ENCODE results near the gene STAT3.
A peak's percentile ranks its signal among the peaks of the same experiment; 100 is the strongest.
"Not testable (repeated sequence)": the region's sequence is repeated elsewhere in the genome, so short reads cannot be mapped to it uniquely, and the experiment has no call there.

STAT3 gene

DNA sequence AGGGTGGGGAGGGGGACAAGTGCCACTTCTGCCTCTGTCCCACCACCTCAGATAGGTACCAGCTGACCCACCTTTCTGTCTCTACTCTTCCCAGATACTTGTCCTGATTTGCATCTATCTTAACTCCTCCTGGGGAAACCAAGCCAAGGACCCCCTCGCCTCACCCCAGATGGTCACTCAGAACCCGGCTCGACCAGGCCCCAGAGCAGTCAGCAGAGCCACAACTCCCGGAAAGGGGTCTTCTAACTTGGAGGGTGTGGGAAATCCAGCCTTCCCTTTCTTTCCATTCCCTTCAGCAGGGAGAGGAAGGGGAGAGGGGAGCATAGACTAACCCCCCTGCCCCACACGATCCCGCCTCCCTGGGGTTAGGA lies 32.9 kb upstream of the STAT3 start:
- WGBS: no CpG with 5 or more reads among the region's 6 CpGs
- peak overlapping the region; percentile 39 for H2AK5ac ChIP-seq (ENCODE audit: low read length, severe bottlenecking)

DNA sequence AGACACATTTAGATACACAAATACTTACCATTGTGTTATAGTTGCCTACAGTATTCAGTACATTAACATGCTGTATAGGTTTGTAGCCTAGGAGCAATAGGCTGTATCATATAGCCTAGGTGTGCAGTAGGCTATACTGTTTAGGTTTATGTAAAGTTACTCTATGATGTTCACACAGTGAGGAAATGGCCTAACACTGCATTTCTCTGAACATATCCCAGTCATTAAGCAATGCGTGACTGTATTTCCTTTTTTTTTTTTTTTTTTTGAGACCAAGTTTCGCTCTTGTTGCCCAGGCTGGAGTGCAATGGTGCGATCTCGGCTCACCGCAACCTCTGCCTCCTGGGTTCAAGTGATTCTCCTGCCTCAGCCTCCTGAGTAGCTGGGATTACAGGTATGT lies 29.7 kb upstream of the STAT3 start:
- H2BK5ac ChIP-seq (ENCODE audit: low read depth, low read length, poor library complexity, severe bottlenecking); H4K8ac ChIP-seq (ENCODE audit: low read length); H3K23ac ChIP-seq (ENCODE audit: low read length in 2 of 2); H3K14ac ChIP-seq (ENCODE audit: low read length in 2 of 2); H2AFZ ChIP-seq (ENCODE audit: low read depth, low read length); DNase-seq; H2AK5ac ChIP-seq (ENCODE audit: low read length, severe bottlenecking); H3K4me3 ChIP-seq (ENCODE audit: insufficient read depth in 1 of 2, low read depth in 1 of 2, low read length in 2 of 2); H2BK12ac ChIP-seq (ENCODE audit: low read length in 2 of 2); H3K27ac ChIP-seq (ENCODE audit: low read length, poor library complexity, severe bottlenecking); H3K79me1 ChIP-seq (replicated peaks; ENCODE audit: low read length, poor library complexity, severe bottlenecking); H4K91ac ChIP-seq (ENCODE audit: low read length); H2BK15ac ChIP-seq (ENCODE audit: low read depth, poor library complexity, severe bottlenecking); H2BK120ac ChIP-seq (ENCODE audit: low read depth, low read length); H3K9me3 ChIP-seq (ENCODE audit: control insufficient read depth, low read length); H3K4ac ChIP-seq (ENCODE audit: low read depth in 1 of 2, low read length in 2 of 2); H3K18ac ChIP-seq (ENCODE audit: low read depth in 1 of 2, low read length in 2 of 2); H3K4me2 ChIP-seq (ENCODE audit: low read length, poor library complexity, severe bottlenecking); H3K27me3 ChIP-seq (ENCODE audit: control insufficient read depth in 1 of 2, insufficient read depth in 1 of 2, low read length in 2 of 2): not testable (repeated sequence)
- Histone ChIP-seq H3K36me3 (ENCODE audit: control insufficient read depth in 1 of 2, insufficient read depth in 2 of 2, low read depth in 1 of 2, low read length in 2 of 2) (peaks cover 10 to 11% of the 10 kb centered on the region in 2 experiments), H3K9ac (ENCODE audit: low read length) (peak overlapping the region; percentile 41), H3K4me1 (ENCODE audit: control insufficient read depth, insufficient read depth, low read depth, low read length) (peaks cover 26% of the 10 kb centered on the region)
- WGBS: 95% methylated on average over 1 of the region's 5 CpGs

More for the DNA sequence above, 32.9 kb upstream of the STAT3 start:
- H3K27me3 ChIP-seq (ENCODE audit: control insufficient read depth in 1 of 2, insufficient read depth in 1 of 2, low read length in 2 of 2): no peaks in the 10 kb centered on the region
- H3K23ac ChIP-seq (ENCODE audit: low read length in 2 of 2): no peak overlapping the region
- no peaks in the 10 kb centered on the region for H3K9me3 ChIP-seq (ENCODE audit: control insufficient read depth, low read length)
- H2BK12ac ChIP-seq (ENCODE audit: low read length in 2 of 2): peak overlapping the region; percentile 51 to 56
- DNase-seq: no peak
- H3K27ac ChIP-seq (ENCODE audit: low read length, poor library complexity, severe bottlenecking): peak overlapping the region; percentile 73
- H2BK120ac ChIP-seq (ENCODE audit: low read depth, low read length): peak overlapping the region; percentile 37
- no peak overlapping the region for H2AFZ ChIP-seq (ENCODE audit: low read depth, low read length)
- peak overlapping the region; percentile 99 for H3K9ac ChIP-seq (ENCODE audit: low read length)
- H3K4me2 ChIP-seq (ENCODE audit: low read length, poor library complexity, severe bottlenecking): peak overlapping the region; percentile 88
- no peak overlapping the region for H2BK5ac ChIP-seq (ENCODE audit: low read depth, low read length, poor library complexity, severe bottlenecking)
- H3K79me1 ChIP-seq (replicated peaks; ENCODE audit: low read length, poor library complexity, severe bottlenecking): no peaks in the 10 kb centered on the region
- peak overlapping the region in 1 of 2 experiments; percentile 61 for H3K14ac ChIP-seq (ENCODE audit: low read length in 2 of 2)
- peak overlapping the region; percentile 31 for H4K8ac ChIP-seq (ENCODE audit: low read length)
- peak overlapping the region; percentile 66 for H4K91ac ChIP-seq (ENCODE audit: low read length)
- H3K4me1 ChIP-seq (ENCODE audit: control insufficient read depth, insufficient read depth, low read depth, low read length): peaks cover 16% of the 10 kb centered on the region
- peak overlapping the region; percentile 76 for H2BK15ac ChIP-seq (ENCODE audit: low read depth, poor library complexity, severe bottlenecking)
- H3K4ac ChIP-seq (ENCODE audit: low read depth in 1 of 2, low read length in 2 of 2): peak overlapping the region in 1 of 2 experiments; percentile 80
- H3K36me3 ChIP-seq (ENCODE audit: control insufficient read depth in 1 of 2, insufficient read depth in 2 of 2, low read depth in 1 of 2, low read length in 2 of 2): peaks cover 5 to 10% of the 10 kb centered on the region in 2 experiments
- H3K18ac ChIP-seq (ENCODE audit: low read depth in 1 of 2, low read length in 2 of 2): peak overlapping the region; percentile 66 to 95
- H3K4me3 ChIP-seq (ENCODE audit: insufficient read depth in 1 of 2, low read depth in 1 of 2, low read length in 2 of 2): peak overlapping the region; percentile 96 to 100

DNA sequence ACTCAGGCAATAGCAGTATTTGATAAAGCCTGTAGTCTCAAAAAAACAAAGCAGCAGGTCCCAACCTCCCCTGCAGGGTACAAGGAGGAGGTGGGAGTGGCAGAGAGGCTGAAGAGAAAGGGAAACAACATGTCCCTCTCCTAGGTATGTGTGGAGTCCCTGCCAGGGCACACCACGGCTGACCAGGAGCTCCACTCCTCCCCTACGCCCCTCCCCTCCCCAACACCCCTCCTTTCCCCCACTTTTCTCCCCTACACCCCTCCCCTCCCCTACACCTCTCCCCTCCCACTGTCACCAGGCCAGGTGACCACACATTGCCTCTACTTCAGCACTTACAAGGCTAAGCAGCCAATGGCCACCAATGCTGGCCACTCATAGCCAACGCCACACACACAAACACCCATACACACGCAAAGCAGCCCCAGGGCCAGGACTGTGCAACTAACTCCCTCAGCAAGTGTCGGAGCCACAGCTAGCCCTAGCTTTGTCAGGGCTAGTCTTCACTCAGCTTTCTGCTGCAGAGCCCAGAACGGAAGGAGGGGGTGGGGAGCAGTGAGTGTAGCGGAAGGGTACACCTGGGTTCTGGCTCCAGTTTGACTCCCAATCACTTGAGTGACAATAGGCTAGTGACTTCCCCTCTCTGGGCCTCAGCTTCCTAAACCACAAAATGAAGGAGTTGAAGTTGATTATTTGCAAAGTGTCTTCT lies 26.6 kb upstream of the STAT3 start:
- Histone ChIP-seq H3K4me2 (ENCODE audit: low read length, poor library complexity, severe bottlenecking) (no peak overlapping the region), H4K8ac (ENCODE audit: low read length) (no peak overlapping the region), H2BK15ac (ENCODE audit: low read depth, poor library complexity, severe bottlenecking) (no peak overlapping the region), H3K27ac (ENCODE audit: low read length, poor library complexity, severe bottlenecking) (peak overlapping the region; percentile 5), H2BK5ac (ENCODE audit: low read depth, low read length, poor library complexity, severe bottlenecking) (no peak overlapping the region), H3K4me1 (ENCODE audit: control insufficient read depth, insufficient read depth, low read depth, low read length) (peaks cover 22% of the 10 kb centered on the region), H3K18ac (ENCODE audit: low read depth in 1 of 2, low read length in 2 of 2) (peak overlapping the region in 1 of 2 experiments; percentile 63), H3K23ac (ENCODE audit: low read length in 2 of 2) (peak overlapping the region in 1 of 2 experiments; percentile 87), H3K4me3 (ENCODE audit: insufficient read depth in 1 of 2, low read depth in 1 of 2, low read length in 2 of 2) (no peak overlapping the region), H2BK120ac (ENCODE audit: low read depth, low read length) (no peak overlapping the region), H4K91ac (ENCODE audit: low read length) (no peak overlapping the region), H3K27me3 (ENCODE audit: control insufficient read depth in 1 of 2, insufficient read depth in 1 of 2, low read length in 2 of 2) (no peaks in the 10 kb centered on the region), H3K14ac (ENCODE audit: low read length in 2 of 2) (peak overlapping the region in 1 of 2 experiments; percentile 57), H2AFZ (ENCODE audit: low read depth, low read length) (no peak overlapping the region), H3K4ac (ENCODE audit: low read depth in 1 of 2, low read length in 2 of 2) (no peak overlapping the region), H2AK5ac (ENCODE audit: low read length, severe bottlenecking) (peak overlapping the region; percentile 50), H3K9ac (ENCODE audit: low read length) (peak overlapping the region; percentile 1), H3K79me1 (replicated peaks; ENCODE audit: low read length, poor library complexity, severe bottlenecking) (peaks cover 4% of the 10 kb centered on the region), H2BK12ac (ENCODE audit: low read length in 2 of 2) (peak overlapping the region in 1 of 2 experiments; percentile 66), H3K9me3 (ENCODE audit: control insufficient read depth, low read length) (no peaks in the 10 kb centered on the region), H3K36me3 (ENCODE audit: control insufficient read depth in 1 of 2, insufficient read depth in 2 of 2, low read depth in 1 of 2, low read length in 2 of 2) (peaks cover 16 to 21% of the 10 kb centered on the region in 2 experiments)
- DNase-seq: no peak
- WGBS: 86% methylated on average over 7 of the region's 7 CpGs

DNA sequence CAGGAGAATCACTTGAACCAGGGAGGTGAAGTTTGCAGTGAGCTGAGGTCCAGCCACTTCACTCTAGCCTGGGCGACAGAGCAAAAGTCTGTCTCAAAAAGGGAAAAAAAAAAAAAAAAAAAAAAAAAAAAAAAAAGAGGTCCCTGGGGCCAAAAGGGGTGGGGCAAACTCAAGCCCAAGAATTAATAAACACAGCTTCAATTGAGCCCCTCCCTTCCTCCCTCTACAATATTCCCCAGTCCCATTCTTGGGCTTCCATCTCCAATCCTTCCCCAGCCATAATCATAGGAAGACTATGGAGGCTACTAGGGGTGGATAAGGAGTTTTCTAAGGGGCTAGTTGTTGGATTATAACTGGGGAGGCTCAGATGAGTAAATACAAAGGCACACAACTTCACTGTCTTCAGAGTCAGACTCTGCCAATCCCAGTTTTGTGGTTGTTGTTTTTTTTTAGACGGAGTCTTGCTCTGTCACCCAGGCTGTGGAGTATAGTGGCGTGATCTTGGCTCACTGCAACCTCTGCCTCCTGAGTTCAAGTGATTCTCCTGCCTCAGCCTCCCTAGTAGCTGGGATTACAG lies 25.3 kb upstream of the STAT3 start:
- Histone ChIP-seq H4K91ac (ENCODE audit: low read length) (no peak overlapping the region), H3K36me3 (ENCODE audit: control insufficient read depth in 1 of 2, insufficient read depth in 2 of 2, low read depth in 1 of 2, low read length in 2 of 2) (peaks cover 13 to 24% of the 10 kb centered on the region in 2 experiments), H3K18ac (ENCODE audit: low read depth in 1 of 2, low read length in 2 of 2) (no peak overlapping the region), H3K27me3 (ENCODE audit: control insufficient read depth in 1 of 2, insufficient read depth in 1 of 2, low read length in 2 of 2) (no peaks in the 10 kb centered on the region), H3K14ac (ENCODE audit: low read length in 2 of 2) (no peak overlapping the region), H3K4me1 (ENCODE audit: control insufficient read depth, insufficient read depth, low read depth, low read length) (peaks cover 25% of the 10 kb centered on the region), H4K8ac (ENCODE audit: low read length) (no peak overlapping the region), H3K9ac (ENCODE audit: low read length) (peak overlapping the region; percentile 22), H2BK12ac (ENCODE audit: low read length in 2 of 2) (no peak overlapping the region), H2AFZ (ENCODE audit: low read depth, low read length) (no peak overlapping the region), H2AK5ac (ENCODE audit: low read length, severe bottlenecking) (no peak overlapping the region), H3K4ac (ENCODE audit: low read depth in 1 of 2, low read length in 2 of 2) (no peak overlapping the region), H2BK120ac (ENCODE audit: low read depth, low read length) (no peak overlapping the region), H3K4me2 (ENCODE audit: low read length, poor library complexity, severe bottlenecking) (no peak overlapping the region), H3K79me1 (replicated peaks; ENCODE audit: low read length, poor library complexity, severe bottlenecking) (peaks cover 4% of the 10 kb centered on the region), H2BK15ac (ENCODE audit: low read depth, poor library complexity, severe bottlenecking) (no peak overlapping the region), H3K9me3 (ENCODE audit: control insufficient read depth, low read length) (no peaks in the 10 kb centered on the region), H3K4me3 (ENCODE audit: insufficient read depth in 1 of 2, low read depth in 1 of 2, low read length in 2 of 2) (no peak overlapping the region), H3K23ac (ENCODE audit: low read length in 2 of 2) (no peak overlapping the region), H2BK5ac (ENCODE audit: low read depth, low read length, poor library complexity, severe bottlenecking) (no peak overlapping the region), H3K27ac (ENCODE audit: low read length, poor library complexity, severe bottlenecking) (no peak overlapping the region)
- WGBS: 100% methylated on average over 2 of the region's 3 CpGs
- no peak for DNase-seq
